Measurements from ENCODE around the gene CCDC148. TPM values are rescaled to one million over a fixed set of nuclear protein-coding genes. Genes with fewer than 3 reads are reported as not detected.

The CCDC148 gene
- total RNA-seq, 1 donor from 2014 or later: 1.2 TPM

DNA sequence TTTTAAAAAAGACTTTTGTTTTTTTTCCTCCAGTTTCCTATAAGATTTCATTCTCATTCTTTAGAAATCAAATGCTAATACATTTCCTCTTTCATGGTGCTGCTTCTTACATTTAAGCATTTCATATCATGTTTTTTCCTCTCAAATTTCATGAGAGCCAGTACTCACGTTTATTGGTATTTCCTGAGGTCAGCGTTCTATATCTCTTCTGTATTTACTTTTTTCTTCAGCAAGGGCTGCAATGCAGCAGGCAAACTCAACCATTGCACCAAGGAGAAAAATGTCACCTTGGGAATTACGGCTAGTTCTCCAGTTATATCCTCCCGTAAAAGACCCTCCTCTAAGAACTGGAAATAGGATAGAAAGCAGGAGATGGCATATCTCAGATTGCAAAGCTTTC lies 322.5 kb downstream of the CCDC148 start:
- H3K4me3 ChIP-seq: no peak overlapping the region
- TF ChIP-seq CTCF (IDR thresholded peaks at IDR 0.05): no peak
- DNase-seq (no peak), ATAC-seq (no peak)
- H3K27ac ChIP-seq: no peak overlapping the region
- H3K27me3 ChIP-seq: no peaks in the 10 kb centered on the region
- intact Hi-C loops (cut with DNase I): no loop called here
- no peaks in the 10 kb centered on the region for H3K9me3 ChIP-seq
- no peaks in the 10 kb centered on the region for H3K4me1 ChIP-seq
- H3K36me3 ChIP-seq: no peaks in the 10 kb centered on the region

- no peaks in the 10 kb centered on the region for H3K9me3 ChIP-seq
- H3K27ac ChIP-seq: no peak overlapping the region
- H3K27me3 ChIP-seq: no peaks in the 10 kb centered on the region
- no peaks in the 10 kb centered on the region for H3K4me1 ChIP-seq
- TF ChIP-seq CTCF (IDR thresholded peaks at IDR 0.05): no peak
- peak; percentile 75 for ATAC-seq
- no peak for DNase-seq
- no peaks in the 10 kb centered on the region for H3K36me3 ChIP-seq
- H3K4me3 ChIP-seq: no peak overlapping the region
- intact Hi-C loops (cut with DNase I): no loop called here
These were observed 324.5 kb downstream of the CCDC148 start for GRCh38 chr2:158131919-158132566.

DNA sequence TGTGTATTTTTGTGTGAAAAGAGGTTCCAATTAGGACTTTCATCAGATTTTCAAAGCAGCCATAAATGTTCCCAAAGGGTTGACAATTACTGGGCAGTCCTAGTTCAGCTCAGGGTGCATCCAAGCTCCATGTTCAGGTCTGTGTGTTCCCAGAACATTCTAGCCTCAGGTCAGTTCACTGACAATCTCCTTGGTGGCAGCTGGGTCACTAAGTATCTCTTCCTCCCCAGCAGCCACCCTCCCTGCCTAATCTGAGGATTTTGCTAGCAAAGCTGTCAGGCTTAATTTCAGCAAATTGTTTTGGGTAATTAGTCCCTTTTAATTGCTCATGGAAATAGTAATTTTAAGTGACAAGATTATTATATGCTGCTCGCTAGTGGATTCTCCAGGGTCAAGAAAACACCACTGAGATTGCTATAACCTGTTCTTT lies 325.1 kb downstream of the CCDC148 start:
- H3K27me3 ChIP-seq: no peaks in the 10 kb centered on the region
- ATAC-seq: no peak
- intact Hi-C loops (cut with DNase I): no loop called here
- no peak for DNase-seq
- no peak overlapping the region for H3K4me3 ChIP-seq
- no peak for TF ChIP-seq CTCF (IDR thresholded peaks at IDR 0.05)
- no peaks in the 10 kb centered on the region for H3K9me3 ChIP-seq
- H3K4me1 ChIP-seq: no peaks in the 10 kb centered on the region
- no peaks in the 10 kb centered on the region for H3K36me3 ChIP-seq
- no peak overlapping the region for H3K27ac ChIP-seq

DNA sequence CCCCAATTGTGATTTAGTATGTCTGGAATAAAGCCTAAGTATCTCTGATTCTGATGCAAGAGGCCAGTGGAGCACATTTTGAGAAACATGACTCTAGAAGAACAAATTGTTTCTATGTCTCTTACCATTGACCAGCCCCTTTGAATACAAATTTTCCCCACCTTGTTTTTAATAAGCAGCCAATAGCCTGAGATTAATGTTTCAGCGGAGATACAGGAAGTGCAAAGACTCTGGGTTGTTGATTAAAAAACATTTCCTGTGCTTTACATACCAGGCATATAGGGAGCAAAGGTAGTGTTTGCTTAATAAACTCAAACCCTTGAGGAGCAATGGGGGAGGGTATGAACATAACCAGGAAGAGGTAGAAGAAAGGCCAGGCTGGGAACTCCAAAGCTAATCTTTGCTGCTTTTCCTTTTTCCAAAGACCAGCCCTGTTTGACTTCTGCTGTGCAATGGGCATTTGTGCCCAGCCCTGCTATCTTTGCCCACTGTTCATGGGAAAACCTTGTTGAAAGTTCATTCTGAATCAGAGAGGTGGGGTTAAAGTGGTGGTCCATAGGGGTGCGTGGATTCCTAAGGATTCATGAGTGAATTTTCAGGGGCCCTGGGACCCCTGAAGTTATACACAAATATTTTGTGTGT lies 325.6 kb downstream of the CCDC148 start:
- H3K9me3 ChIP-seq: no peaks in the 10 kb centered on the region
- no peaks in the 10 kb centered on the region for H3K4me1 ChIP-seq
- H3K4me3 ChIP-seq: no peak overlapping the region
- H3K27me3 ChIP-seq: no peaks in the 10 kb centered on the region
- intact Hi-C loops (cut with DNase I): no loop called here
- H3K36me3 ChIP-seq: no peaks in the 10 kb centered on the region
- no peak for DNase-seq
- TF ChIP-seq CTCF (IDR thresholded peaks at IDR 0.05): no peak
- peak; percentile 52 for ATAC-seq
- no peak overlapping the region for H3K27ac ChIP-seq

DNA sequence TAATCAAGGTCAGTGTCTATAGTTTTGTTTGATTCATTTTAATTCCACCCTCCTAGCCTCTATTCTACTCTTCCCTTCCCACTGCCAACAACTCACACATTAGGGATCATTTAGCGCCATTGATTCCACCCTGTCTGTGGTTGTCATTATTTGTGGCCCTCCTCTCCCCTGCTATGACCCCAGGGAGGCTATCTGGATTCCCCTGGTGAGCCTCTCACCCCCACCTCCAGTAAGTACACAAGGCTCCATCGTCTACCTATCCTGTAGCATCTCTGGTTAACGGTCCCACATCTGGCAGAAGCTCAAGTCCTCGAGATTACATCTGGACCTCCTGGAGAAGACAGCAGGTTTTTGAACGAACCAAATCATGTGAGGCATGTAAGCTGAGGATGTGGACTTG lies 327.5 kb downstream of the CCDC148 start:
- no peak for DNase-seq
- Histone ChIP-seq H3K27ac (no peak overlapping the region), H3K4me3 (no peak overlapping the region), H3K27me3 (no peaks in the 10 kb centered on the region), H3K4me1 (no peaks in the 10 kb centered on the region), H3K9me3 (no peaks in the 10 kb centered on the region), H3K36me3 (no peaks in the 10 kb centered on the region)
- no peak for TF ChIP-seq CTCF (IDR thresholded peaks at IDR 0.05)
- intact Hi-C loops (cut with DNase I): no loop called here
- ATAC-seq: no peak
